H7 (cell line): ENCODE measurements around the gene BPIFB3. TPM values are rescaled to one million over a fixed set of nuclear protein-coding genes. Genes with fewer than 3 reads are reported as not detected.
"Not testable (repeated sequence)": the region's sequence is repeated elsewhere in the genome, so short reads cannot be mapped to it uniquely, and the experiment has no call there.

Source experiments
- DNase-seq: peaks from one replicate; pipeline ENCODE4 v3.0.0; 2012
- H3K27me3 ChIP-seq: 2 replicates; pipeline ENCODE4 v1.6.0; 2011; ENCODE audit warnings: mild to moderate bottlenecking, low read length; ENCODE audit not compliant: control insufficient read depth, insufficient read depth
- H3K36me3 ChIP-seq: replicated peaks from 2 replicates; pipeline ENCODE4 v1.5.1; 2011; ENCODE audit warnings: low read length; ENCODE audit not compliant: control insufficient read depth, insufficient read depth
- H3K4me3 ChIP-seq: 2 replicates; pipeline ENCODE4 v1.5.1; 2011; ENCODE audit warnings: low read depth, mild to moderate bottlenecking, control low read depth, low read length, moderate library complexity; ENCODE audit not compliant: insufficient read depth
- total RNA-seq: library from RNA; depleted of rRNA; stranded (reverse); fragments of >200 nt; shearing (Covaris generic); gene quantifications from 2 replicates; pipeline ENCODE4 v1.2.3, GENCODE V29; 2014

Gene BPIFB3
- total RNA-seq, 1 experiment from 2014 or later = not detected

- Histone ChIP-seq H3K36me3 (no peaks in the 10 kb centered on the region), H3K4me3 (no peak overlapping the region), H3K27me3 (no peaks in the 10 kb centered on the region)
- no peak for DNase-seq
Observed at GRCh38 chr20:33032555-33032954, 21.1 kb upstream of the BPIFB3 start.

- Histone ChIP-seq H3K27me3 (no peaks in the 10 kb centered on the region), H3K36me3 (no peaks in the 10 kb centered on the region), H3K4me3 (no peak overlapping the region)
- DNase-seq = no peak
Observed at GRCh38 chr20:33033381-33033780, 20.3 kb upstream of the BPIFB3 start.

- Histone ChIP-seq H3K36me3 (no peaks in the 10 kb centered on the region), H3K27me3 (no peaks in the 10 kb centered on the region), H3K4me3 (no peak overlapping the region)
- no peak for DNase-seq
Observed at GRCh38 chr20:33034115-33034514, 19.6 kb upstream of the BPIFB3 start.

GRCh38 chr20:33034901-33035492, 18.7 kb upstream of the BPIFB3 start:
- no peaks in the 10 kb centered on the region for H3K36me3 ChIP-seq
- no peak for DNase-seq
- no peaks in the 10 kb centered on the region for H3K27me3 ChIP-seq
- H3K4me3 ChIP-seq = no peak overlapping the region

GRCh38 chr20:33037456-33037855, 16.2 kb upstream of the BPIFB3 start:
- H3K27me3 ChIP-seq = no peaks in the 10 kb centered on the region
- H3K4me3 ChIP-seq = no peak overlapping the region
- H3K36me3 ChIP-seq = no peaks in the 10 kb centered on the region
- no peak for DNase-seq

- H3K4me3 ChIP-seq = no peak overlapping the region
- no peak for DNase-seq
Observed at GRCh38 chr20:33038243-33038642, 15.5 kb upstream of the BPIFB3 start.

GRCh38 chr20:33042430-33042829, 11.3 kb upstream of the BPIFB3 start:
- Histone ChIP-seq H3K36me3 (no peaks in the 10 kb centered on the region), H3K27me3 (no peaks in the 10 kb centered on the region), H3K4me3 (no peak overlapping the region)
- no peak for DNase-seq

More at GRCh38 chr20:33038243-33038642, 15.5 kb upstream of the BPIFB3 start:
- H3K36me3 ChIP-seq = no peaks in the 10 kb centered on the region
- H3K27me3 ChIP-seq = no peaks in the 10 kb centered on the region

GRCh38 chr20:33042983-33043730, 10.5 kb upstream of the BPIFB3 start:
- no peaks in the 10 kb centered on the region for H3K27me3 ChIP-seq
- no peaks in the 10 kb centered on the region for H3K36me3 ChIP-seq
- no peak overlapping the region for H3K4me3 ChIP-seq
- no peak for DNase-seq

- Histone ChIP-seq H3K27me3 (no peaks in the 10 kb centered on the region), H3K4me3 (no peak overlapping the region)
- no peak for DNase-seq
Observed at GRCh38 chr20:33043731-33044181, 9.9 kb upstream of the BPIFB3 start.

GRCh38 chr20:33045129-33045721, 8.5 kb upstream of the BPIFB3 start:
- H3K27me3 ChIP-seq, H3K4me3 ChIP-seq, H3K36me3 ChIP-seq, DNase-seq: not testable (repeated sequence)

More at GRCh38 chr20:33043731-33044181, 9.9 kb upstream of the BPIFB3 start:
- H3K36me3 ChIP-seq = no peaks in the 10 kb centered on the region

- Histone ChIP-seq H3K36me3 (no peaks in the 10 kb centered on the region), H3K27me3 (no peaks in the 10 kb centered on the region), H3K4me3 (no peak overlapping the region)
- DNase-seq = no peak
Observed at GRCh38 chr20:33046412-33046811, 7.3 kb upstream of the BPIFB3 start.

GRCh38 chr20:33051333-33051732, 2.4 kb upstream of the BPIFB3 start:
- Histone ChIP-seq H3K36me3 (no peaks in the 10 kb centered on the region), H3K27me3 (no peaks in the 10 kb centered on the region), H3K4me3 (no peak overlapping the region)
- no peak for DNase-seq

GRCh38 chr20:33054381-33054780, 678 bp downstream of the BPIFB3 start:
- no peaks in the 10 kb centered on the region for H3K36me3 ChIP-seq
- no peaks in the 10 kb centered on the region for H3K27me3 ChIP-seq
- no peak overlapping the region for H3K4me3 ChIP-seq

GRCh38 chr20:33054791-33055190, 1.1 kb downstream of the BPIFB3 start:
- Histone ChIP-seq H3K36me3 (no peaks in the 10 kb centered on the region), H3K4me3 (no peak overlapping the region), H3K27me3 (no peaks in the 10 kb centered on the region)
- DNase-seq = no peak

More at GRCh38 chr20:33054381-33054780, 678 bp downstream of the BPIFB3 start:
- no peak for DNase-seq

- DNase-seq = no peak
- no peak overlapping the region for H3K4me3 ChIP-seq
Observed at GRCh38 chr20:33059136-33059535, 5.4 kb downstream of the BPIFB3 start.

More at GRCh38 chr20:33059136-33059535, 5.4 kb downstream of the BPIFB3 start:
- Histone ChIP-seq H3K36me3 (no peaks in the 10 kb centered on the region), H3K27me3 (no peaks in the 10 kb centered on the region)
